Measurements from ENCODE around the gene KLHDC10.
A peak's percentile ranks its signal among the peaks of the same experiment; 100 is the strongest.

The KLHDC10 gene

GRCh38 chr7:130140551-130141160 is 70.3 kb downstream of the KLHDC10 start:
- peaks cover 27% of the 10 kb centered on the region for H3K36me3 Mint-ChIP-seq (ENCODE audit: low read depth)
- H3K4me3 Mint-ChIP-seq, result no peak overlapping the region
- H3K4me1 Mint-ChIP-seq, result peaks cover 69% of the 10 kb centered on the region
- peak overlapping the region; percentile 98 for H3K27ac Mint-ChIP-seq
- DNase-seq, result no peak
- TF ChIP-seq, protein P1, sequence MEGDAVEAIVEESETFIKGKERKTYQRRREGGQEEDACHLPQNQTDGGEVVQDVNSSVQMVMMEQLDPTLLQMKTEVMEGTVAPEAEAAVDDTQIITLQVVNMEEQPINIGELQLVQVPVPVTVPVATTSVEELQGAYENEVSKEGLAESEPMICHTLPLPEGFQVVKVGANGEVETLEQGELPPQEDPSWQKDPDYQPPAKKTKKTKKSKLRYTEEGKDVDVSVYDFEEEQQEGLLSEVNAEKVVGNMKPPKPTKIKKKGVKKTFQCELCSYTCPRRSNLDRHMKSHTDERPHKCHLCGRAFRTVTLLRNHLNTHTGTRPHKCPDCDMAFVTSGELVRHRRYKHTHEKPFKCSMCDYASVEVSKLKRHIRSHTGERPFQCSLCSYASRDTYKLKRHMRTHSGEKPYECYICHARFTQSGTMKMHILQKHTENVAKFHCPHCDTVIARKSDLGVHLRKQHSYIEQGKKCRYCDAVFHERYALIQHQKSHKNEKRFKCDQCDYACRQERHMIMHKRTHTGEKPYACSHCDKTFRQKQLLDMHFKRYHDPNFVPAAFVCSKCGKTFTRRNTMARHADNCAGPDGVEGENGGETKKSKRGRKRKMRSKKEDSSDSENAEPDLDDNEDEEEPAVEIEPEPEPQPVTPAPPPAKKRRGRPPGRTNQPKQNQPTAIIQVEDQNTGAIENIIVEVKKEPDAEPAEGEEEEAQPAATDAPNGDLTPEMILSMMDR (IDR thresholded peaks at IDR 0.05), result no peak
- H3K9me3 Mint-ChIP-seq, result no peaks in the 10 kb centered on the region
- H3K27me3 Mint-ChIP-seq (ENCODE audit: low read depth, poor library complexity), result no peaks in the 10 kb centered on the region

DNA sequence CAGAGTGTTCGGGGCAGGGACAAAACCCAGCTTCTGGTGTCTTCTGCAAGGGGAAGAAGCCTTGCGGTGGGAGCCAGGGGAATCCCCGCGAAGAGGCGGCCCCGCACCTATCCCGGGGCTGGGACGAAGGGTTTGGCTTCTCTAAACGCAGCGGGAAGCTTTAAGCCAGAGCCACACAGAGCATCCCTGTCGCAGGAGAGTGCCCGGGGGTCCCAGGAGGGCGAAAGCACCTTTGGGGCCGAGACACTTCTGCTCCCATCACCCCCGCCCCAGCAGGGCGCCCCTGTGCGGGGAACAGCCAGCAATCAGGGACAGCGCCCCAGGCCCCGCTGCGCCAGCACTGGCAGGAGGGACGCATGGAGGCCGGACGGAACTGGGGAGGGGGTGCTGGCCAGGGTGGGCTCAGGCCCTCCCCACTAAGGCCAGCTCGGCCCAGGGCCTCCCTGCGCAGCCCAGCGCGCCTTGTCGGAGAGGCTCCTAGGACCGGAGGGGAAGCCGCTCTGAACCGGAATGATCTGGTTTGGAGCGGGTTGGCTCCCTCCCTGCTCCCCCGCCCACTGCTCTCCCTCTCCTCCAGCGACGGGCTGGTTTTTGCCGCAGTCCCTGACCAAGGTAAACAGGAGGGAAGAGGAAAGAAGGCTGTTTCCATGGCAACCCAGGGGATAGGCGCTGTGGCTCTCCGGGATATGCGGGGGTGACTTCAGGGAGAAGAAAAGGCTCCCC is 71.0 kb downstream of the KLHDC10 start:
- peaks cover 21% of the 10 kb centered on the region for H3K36me3 Mint-ChIP-seq (ENCODE audit: low read depth)
- peak; percentile 78 for DNase-seq
- peaks cover 73% of the 10 kb centered on the region for H3K4me1 Mint-ChIP-seq
- H3K27ac Mint-ChIP-seq, result peak overlapping the region; percentile 99
- peak overlapping the region; percentile 71 for H3K4me3 Mint-ChIP-seq
- TF ChIP-seq, protein P1 (IDR thresholded peaks at IDR 0.05), result no peak
- H3K9me3 Mint-ChIP-seq, result no peaks in the 10 kb centered on the region
- no peaks in the 10 kb centered on the region for H3K27me3 Mint-ChIP-seq (ENCODE audit: low read depth, poor library complexity)

- TF ChIP-seq, protein P1 (IDR thresholded peaks at IDR 0.05), result no peak
- peak; percentile 45 for DNase-seq
- no peaks in the 10 kb centered on the region for H3K9me3 Mint-ChIP-seq
- H3K27me3 Mint-ChIP-seq (ENCODE audit: low read depth, poor library complexity), result no peaks in the 10 kb centered on the region
- peaks cover 81% of the 10 kb centered on the region for H3K4me1 Mint-ChIP-seq
- H3K36me3 Mint-ChIP-seq (ENCODE audit: low read depth), result peaks cover 13% of the 10 kb centered on the region
- peak overlapping the region; percentile 71 for H3K4me3 Mint-ChIP-seq
- peak overlapping the region; percentile 99 for H3K27ac Mint-ChIP-seq
Observed at GRCh38 chr7:130141884-130142653, 71.7 kb downstream of the KLHDC10 start.

DNA sequence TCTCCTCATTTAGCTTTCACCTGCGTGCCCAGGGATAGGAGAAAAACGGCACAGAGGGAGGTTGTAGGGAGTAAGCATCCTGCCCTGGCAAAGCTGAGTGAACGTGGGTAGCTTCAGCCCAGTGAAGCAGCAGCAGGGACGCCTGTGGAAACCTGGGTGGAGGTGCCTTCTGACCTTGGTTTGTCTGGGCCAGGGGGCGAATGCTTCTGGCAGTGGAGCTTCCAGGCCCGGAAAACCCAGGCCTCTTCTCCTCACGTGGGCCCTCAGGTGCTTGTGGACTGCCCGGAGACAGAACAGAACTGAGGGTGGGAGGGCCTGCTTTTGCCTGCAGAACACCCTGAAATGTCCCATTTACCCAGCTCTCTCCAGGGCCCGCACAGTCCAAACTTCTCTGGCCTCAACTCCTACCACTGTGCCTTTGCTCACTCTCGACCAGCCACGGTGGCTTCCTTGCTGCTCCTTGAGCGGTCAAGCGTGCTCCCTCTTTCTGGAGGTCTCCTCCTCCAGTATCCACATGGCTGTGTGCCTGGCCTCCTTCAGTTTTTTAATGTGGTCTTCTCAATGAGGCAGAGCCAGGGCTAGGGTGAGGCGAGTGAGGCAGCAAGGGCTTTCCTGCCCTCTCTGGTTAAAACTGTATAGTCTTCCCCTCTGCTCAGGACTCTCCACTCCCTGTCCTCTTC is 72.5 kb downstream of the KLHDC10 start:
- no peak for DNase-seq
- no peaks in the 10 kb centered on the region for H3K9me3 Mint-ChIP-seq
- no peaks in the 10 kb centered on the region for H3K27me3 Mint-ChIP-seq (ENCODE audit: low read depth, poor library complexity)
- TF ChIP-seq, protein P1 (IDR thresholded peaks at IDR 0.05), result no peak
- H3K27ac Mint-ChIP-seq, result peak overlapping the region; percentile 96
- H3K4me1 Mint-ChIP-seq, result peaks cover 86% of the 10 kb centered on the region
- peaks cover 9% of the 10 kb centered on the region for H3K36me3 Mint-ChIP-seq (ENCODE audit: low read depth)
- H3K4me3 Mint-ChIP-seq, result peak overlapping the region; percentile 38

DNA sequence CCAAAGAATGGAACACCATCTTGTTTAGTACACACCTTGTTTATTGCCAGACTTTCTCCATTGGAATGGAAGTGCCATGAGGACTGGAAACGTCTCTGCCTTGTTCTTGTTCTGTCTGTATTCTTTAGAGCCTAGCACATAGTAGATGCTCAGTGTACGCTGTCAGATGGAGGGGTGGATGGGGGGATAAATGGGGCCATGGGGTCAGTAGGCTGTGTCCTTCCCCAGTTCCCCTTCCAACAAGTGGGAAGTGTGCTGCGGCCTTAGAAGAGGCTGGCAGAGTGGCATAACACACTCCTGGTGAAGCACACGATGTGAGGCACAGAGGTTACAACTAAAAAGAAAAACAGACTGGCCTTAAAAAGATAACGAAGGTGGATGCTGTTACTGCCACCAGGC is 73.0 kb downstream of the KLHDC10 start:
- Mint-ChIP-seq H3K4me3 (peak overlapping the region; percentile 38), H3K27ac (peak overlapping the region; percentile 96)
- no peak for DNase-seq

More for the DNA sequence above, 73.0 kb downstream of the KLHDC10 start:
- TF ChIP-seq, protein P1 (IDR thresholded peaks at IDR 0.05), result no peak
- peaks cover 9% of the 10 kb centered on the region for H3K36me3 Mint-ChIP-seq (ENCODE audit: low read depth)
- H3K9me3 Mint-ChIP-seq, result no peaks in the 10 kb centered on the region
- H3K4me1 Mint-ChIP-seq, result peaks cover 92% of the 10 kb centered on the region
- H3K27me3 Mint-ChIP-seq (ENCODE audit: low read depth, poor library complexity), result no peaks in the 10 kb centered on the region

All from nephron progenitor cell (in vitro differentiated cells).